H54 (cell line): Measurements from ENCODE around the gene KDM3A.

Source experiments
- DNase-seq: peaks from one replicate; pipeline ENCODE4 v3.0.0; 2011; ENCODE audit warnings: low spot score, mixed read lengths; ENCODE audit not compliant: insufficient read length
- FAIRE-seq: peaks from 3 replicates; lab custom pipeline; 2011; peaks lifted over from hg19 to GRCh38; lab: Jason Lieb, UNC
- POLR2A ChIP-seq: IDR thresholded peaks from 2 replicates; pipeline ENCODE4 v1.6.1; 2011; ENCODE audit warnings: low read depth, mild to moderate bottlenecking, low read length

The KDM3A gene

GRCh38 chr2:86525421-86526340 lies 84.5 kb downstream of the KDM3A start:
- FAIRE-seq (no peak), DNase-seq (no peak)
- no peak for TF ChIP-seq POLR2A

- FAIRE-seq, result no peak
- no peak for DNase-seq
- TF ChIP-seq POLR2A, result no peak
Observed at GRCh38 chr2:86533589-86533988, 92.4 kb downstream of the KDM3A start.

- no peak for FAIRE-seq
Observed at GRCh38 chr2:86541334-86541733, 100.2 kb downstream of the KDM3A start.

More at GRCh38 chr2:86541334-86541733, 100.2 kb downstream of the KDM3A start:
- no peak for DNase-seq
- TF ChIP-seq POLR2A, result no peak
